A673 (cell line): ENCODE results near the gene CHGA.

Experiments used
- EZH2 ChIP-seq: fragments of 200-600 bp; sonication (generic); IDR thresholded peaks from 2 replicates; pipeline ENCODE4 v1.6.1; 2017; ENCODE audit warnings: borderline replicate concordance, low read depth, mild to moderate bottlenecking, mixed read lengths, antibody characterized with exemption, low read length; ENCODE audit not compliant: poor library complexity, severe bottlenecking
- TF ChIP-seq, protein P1 (sequence below): fragments of 300-800, 200-600 bp; sonication (generic); conservative IDR thresholded peaks from 2 replicates; pipeline ENCODE4 v1.5.1; 2017; ENCODE audit warnings: low read depth, mild to moderate bottlenecking, antibody characterized with exemption, low read length, moderate library complexity, mixed read lengths

DNA sequence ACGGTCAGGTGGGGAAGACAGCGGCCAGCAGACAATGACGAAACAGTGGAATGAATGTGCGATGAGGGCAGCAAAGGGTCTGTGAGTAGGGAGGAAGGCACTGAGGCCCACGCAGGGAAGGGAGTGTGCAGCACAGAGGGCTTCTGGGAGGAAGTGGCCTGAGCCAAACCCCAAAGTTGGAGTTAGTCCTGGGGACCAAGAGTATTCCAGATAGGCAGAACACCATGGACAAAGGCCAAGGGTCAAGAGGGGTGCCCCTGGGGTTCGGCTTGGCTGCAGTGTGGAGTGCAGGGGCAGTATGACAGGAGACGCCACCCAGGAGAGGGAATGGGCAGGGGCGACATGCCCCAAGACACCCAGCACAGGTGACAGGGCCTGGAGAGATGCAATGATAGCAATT lies 58.8 kb downstream of the CHGA start:
- TF ChIP-seq, protein P1, sequence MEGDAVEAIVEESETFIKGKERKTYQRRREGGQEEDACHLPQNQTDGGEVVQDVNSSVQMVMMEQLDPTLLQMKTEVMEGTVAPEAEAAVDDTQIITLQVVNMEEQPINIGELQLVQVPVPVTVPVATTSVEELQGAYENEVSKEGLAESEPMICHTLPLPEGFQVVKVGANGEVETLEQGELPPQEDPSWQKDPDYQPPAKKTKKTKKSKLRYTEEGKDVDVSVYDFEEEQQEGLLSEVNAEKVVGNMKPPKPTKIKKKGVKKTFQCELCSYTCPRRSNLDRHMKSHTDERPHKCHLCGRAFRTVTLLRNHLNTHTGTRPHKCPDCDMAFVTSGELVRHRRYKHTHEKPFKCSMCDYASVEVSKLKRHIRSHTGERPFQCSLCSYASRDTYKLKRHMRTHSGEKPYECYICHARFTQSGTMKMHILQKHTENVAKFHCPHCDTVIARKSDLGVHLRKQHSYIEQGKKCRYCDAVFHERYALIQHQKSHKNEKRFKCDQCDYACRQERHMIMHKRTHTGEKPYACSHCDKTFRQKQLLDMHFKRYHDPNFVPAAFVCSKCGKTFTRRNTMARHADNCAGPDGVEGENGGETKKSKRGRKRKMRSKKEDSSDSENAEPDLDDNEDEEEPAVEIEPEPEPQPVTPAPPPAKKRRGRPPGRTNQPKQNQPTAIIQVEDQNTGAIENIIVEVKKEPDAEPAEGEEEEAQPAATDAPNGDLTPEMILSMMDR: no peak
- no peak for TF ChIP-seq EZH2
